A549 (cell line): ENCODE data around the gene ETV3.

Experiments used
- CBX2 ChIP-seq: fragments of 200-600 bp; sonication (generic); IDR thresholded peaks from 2 replicates; pipeline ENCODE4 v1.6.1; 2016; ENCODE audit warnings: low read depth, mild to moderate bottlenecking, borderline replicate concordance
- CTCF ChIP-seq: fragments of >200 bp; sonication (Bioruptor Twin); formaldehyde crosslinking; IDR thresholded peaks from 3 replicates; pipeline ENCODE4 v1.5.1; 2016
- HDAC2 ChIP-seq: fragments of 200-600 bp; sonication (generic); IDR thresholded peaks from 2 replicates; pipeline ENCODE4 v1.6.1; 2016
- JUN ChIP-seq, 2 experiments: fragments of >200 bp; sonication (Bioruptor Twin); formaldehyde crosslinking; IDR thresholded peaks; 2 replicates in 1 of 2; 3 replicates in 1 of 2; pipeline ENCODE4 v1.6.1; 2016 to 2017
- POLR2A ChIP-seq: IDR thresholded peaks from 2 replicates; pipeline ENCODE4 v1.6.1; 2012; ENCODE audit warnings: mild to moderate bottlenecking, low read length
- RFX5 ChIP-seq: fragments of 450-650 bp; IDR thresholded peaks from 2 replicates; pipeline ENCODE4 v1.7.1; 2014; ENCODE audit warnings: antibody characterized with exemption, mild to moderate bottlenecking, moderate library complexity
- ZFP36 ChIP-seq: fragments of 450-650 bp; IDR thresholded peaks from 2 replicates; pipeline ENCODE4 v1.6.1; 2014; ENCODE audit warnings: borderline replicate concordance; ENCODE audit not compliant: partially characterized antibody

- TF ChIP-seq POLR2A (no peak), CTCF (no peak), RFX5 (no peak), HDAC2 (no peak), CBX2 (no peak), ZFP36 (no peak), JUN (IDR thresholded peaks at IDR 0.05) (no peak)
These were observed 39.7 kb downstream of the ETV3 start for GRCh38 chr1:157098519-157098918.
